Fibroblast of lung (primary cell): Measurements from ENCODE around the gene TRANK1. TPM values are rescaled to one million over a fixed set of nuclear protein-coding genes. Genes with fewer than 3 reads are reported as not detected.

Experiments used
- DNase-seq, 2 donors: peaks; one replicate each; pipeline versions ENCODE4 v3.0.0 to v3.0.0-alpha.2; 2010; ENCODE audit warnings: low read depth in 2 of 2
- H2AFZ ChIP-seq: 2 replicates; pipeline ENCODE4 v1.5.1; 2012; ENCODE audit warnings: low read length, control low read depth, inconsistent platforms
- H3K27ac ChIP-seq: 2 replicates; pipeline ENCODE4 v1.5.1; 2011; ENCODE audit warnings: low read length, control low read depth; ENCODE audit not compliant: insufficient read depth
- H3K27me3 ChIP-seq: 2 replicates; pipeline ENCODE4 v1.5.1; 2011; ENCODE audit warnings: mild to moderate bottlenecking, low read length; ENCODE audit not compliant: control insufficient read depth, insufficient read depth
- H3K36me3 ChIP-seq: 2 replicates; pipeline ENCODE4 v1.5.1; 2011; ENCODE audit warnings: low read length; ENCODE audit not compliant: control insufficient read depth, insufficient read depth
- H3K4me1 ChIP-seq: 2 replicates; pipeline ENCODE4 v1.5.1; 2011; ENCODE audit warnings: low read length; ENCODE audit not compliant: control insufficient read depth, insufficient read depth; ENCODE audit errors: extremely low read depth
- H3K4me2 ChIP-seq: 2 replicates; pipeline ENCODE4 v1.5.1; 2011; ENCODE audit warnings: low read length, control low read depth; ENCODE audit not compliant: insufficient read depth; ENCODE audit errors: extremely low read depth
- H3K4me3 ChIP-seq, 4 experiments: fragments of 200-600 bp in 1 of 4; sonication (generic) in 1 of 4; replicated peaks in 1 of 4; 2 replicates each; pipeline ENCODE4 v1.5.1; 2011 to 2016; ENCODE audit warnings: low read length in 4 of 4, low read depth in 3 of 4, mild to moderate bottlenecking in 3 of 4, control low read depth in 2 of 4, inconsistent platforms in 1 of 4, mixed read lengths in 1 of 4; ENCODE audit not compliant: insufficient read depth in 1 of 4; ENCODE audit errors: control extremely low read depth in 1 of 4
- H3K79me2 ChIP-seq: 2 replicates; pipeline ENCODE4 v1.5.1; 2012; ENCODE audit warnings: mild to moderate bottlenecking, low read length, inconsistent platforms; ENCODE audit not compliant: control insufficient read depth, insufficient read depth
- H3K9ac ChIP-seq: 2 replicates; pipeline ENCODE4 v1.5.1; 2011; ENCODE audit warnings: mild to moderate bottlenecking, low read length, control low read depth; ENCODE audit not compliant: insufficient read depth
- H3K9me3 ChIP-seq: 2 replicates; pipeline ENCODE4 v1.5.1; 2012; ENCODE audit warnings: low read depth, low read length; ENCODE audit not compliant: control insufficient read depth, insufficient read depth
- H4K20me1 ChIP-seq: 2 replicates; pipeline ENCODE4 v1.5.1; 2011; ENCODE audit warnings: low read length; ENCODE audit not compliant: control insufficient read depth, insufficient read depth; ENCODE audit errors: extremely low read depth
- CTCF ChIP-seq, 2 donors: IDR thresholded peaks in 1 of 2; conservative IDR thresholded peaks in 1 of 2; 1 replicate in 1 of 2; 2 replicates in 1 of 2; pipeline ENCODE4 v1.5.1; 2011 to 2012; ENCODE audit warnings: low read length in 2 of 2, control low read depth in 1 of 2, inconsistent platforms in 1 of 2, low read depth in 1 of 2, mild to moderate bottlenecking in 1 of 2
- EZH2 ChIP-seq: IDR thresholded peaks from 2 replicates; pipeline ENCODE4 v1.5.1; 2012; ENCODE audit warnings: low read length, control low read depth, mild to moderate bottlenecking; ENCODE audit errors: missing control alignments
- polyA plus RNA-seq, 2 donors: library from polyadenylated mRNA; depleted of rRNA in 1 of 2; stranded (reverse) in 1 of 2; unstranded in 1 of 2; fragments of >200 nt; gene quantifications; 2 replicates each; pipeline ENCODE4 v1.2.1, GENCODE V29; 2011 to 2012; ENCODE audit warnings: missing spikeins in 1 of 2
- total RNA-seq: library from RNA; depleted of rRNA; stranded (reverse); fragments of >200 nt; gene quantifications from 2 replicates; pipeline ENCODE4 v1.2.1, GENCODE V29; 2014

Gene TRANK1
- total and polyA plus RNA-seq, 2 donors (not counting 1 experiment from before 2014, with no cell fraction given): 9.1 to 28.6 TPM

DNA sequence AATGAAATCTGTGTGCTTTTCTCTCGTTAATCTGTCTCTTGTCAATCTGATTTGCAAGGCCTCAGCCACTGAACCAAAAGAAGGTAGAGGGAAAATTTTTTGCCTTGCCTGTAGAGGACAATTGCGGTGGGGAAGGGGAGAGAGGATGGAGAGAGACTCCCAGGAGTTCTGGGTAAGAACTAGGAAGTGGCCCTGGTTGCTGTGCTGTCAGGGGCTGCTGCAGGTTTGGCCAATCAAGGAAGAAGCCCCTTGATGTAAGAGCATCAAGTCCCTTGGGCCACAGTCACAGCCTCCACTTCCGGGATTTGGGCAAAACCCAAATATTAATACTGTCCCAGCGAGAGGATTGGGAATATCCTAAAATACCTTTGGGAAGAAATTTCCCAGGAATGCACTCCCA is 43.3 kb downstream of the TRANK1 start:
- no peaks in the 10 kb centered on the region for H3K27me3 ChIP-seq
- no peaks in the 10 kb centered on the region for H3K79me2 ChIP-seq
- TF ChIP-seq EZH2 (no peak), CTCF (conservative IDR thresholded peaks at IDR 0.05 in 1 of 2, IDR thresholded peaks at IDR 0.05 in 1 of 2; ENCODE audit: low read depth in 1 of 2, low read length in 2 of 2) (no peak)
- no peak overlapping the region for H3K27ac ChIP-seq
- H3K36me3 ChIP-seq: no peaks in the 10 kb centered on the region
- H3K9ac ChIP-seq: no peak overlapping the region
- H3K4me3 ChIP-seq: no peak overlapping the region
- no peak overlapping the region for H2AFZ ChIP-seq
- H3K9me3 ChIP-seq: no peaks in the 10 kb centered on the region
- no peak overlapping the region for H3K4me2 ChIP-seq
- H4K20me1 ChIP-seq: no peaks in the 10 kb centered on the region
- no peak for DNase-seq
- peaks cover 1% of the 10 kb centered on the region for H3K4me1 ChIP-seq

DNA sequence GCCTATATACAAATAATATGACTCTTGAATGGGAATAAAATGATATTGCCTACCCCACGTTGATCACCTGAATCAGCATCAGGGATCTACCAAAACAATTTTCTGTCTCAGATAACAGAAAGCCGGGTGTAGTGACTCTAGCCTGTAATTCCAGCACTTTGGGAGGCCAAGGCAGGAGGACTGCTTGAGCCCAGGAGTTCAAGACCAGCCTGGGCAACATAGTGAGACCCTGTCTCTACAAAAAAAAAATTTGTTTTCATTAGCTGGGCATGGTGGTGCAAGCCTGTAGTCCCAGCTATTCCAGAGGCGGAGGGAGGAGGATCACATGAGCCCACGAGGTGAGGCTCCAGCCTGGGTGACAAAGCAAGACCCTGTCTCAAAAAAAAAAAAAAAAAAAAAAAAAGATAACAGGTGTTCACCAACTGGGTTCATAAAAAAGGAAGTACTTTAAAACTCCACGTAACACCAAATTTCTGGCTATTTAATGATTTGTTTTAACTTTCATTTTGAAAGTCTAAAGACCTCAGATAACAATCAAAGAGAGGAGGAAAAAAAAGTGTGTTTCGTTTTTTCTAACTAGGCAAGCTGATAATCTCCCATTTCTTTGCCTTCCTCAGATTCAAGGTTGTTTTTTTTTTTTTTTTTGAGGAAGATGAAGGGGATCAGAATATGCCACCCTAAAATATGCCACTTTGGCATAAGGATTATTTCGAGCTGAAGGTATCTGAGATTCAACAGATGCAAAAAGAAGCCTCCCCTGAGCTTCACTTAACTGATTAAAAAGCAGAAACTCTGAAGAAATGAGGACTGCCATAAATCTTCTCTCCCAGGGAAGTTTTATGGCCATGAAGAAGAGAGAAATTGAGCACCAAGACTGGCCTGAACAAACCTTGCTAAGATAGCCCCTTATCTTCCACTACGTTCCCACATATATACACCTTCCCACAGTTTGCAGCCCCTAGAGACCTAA is 44.1 kb downstream of the TRANK1 start:
- TF ChIP-seq CTCF (conservative IDR thresholded peaks at IDR 0.05 in 1 of 2, IDR thresholded peaks at IDR 0.05 in 1 of 2; ENCODE audit: low read depth in 1 of 2, low read length in 2 of 2): no peak
- TF ChIP-seq EZH2: no peak
- Histone ChIP-seq H3K9ac (no peak overlapping the region), H3K27ac (no peak overlapping the region), H3K27me3 (no peaks in the 10 kb centered on the region), H3K4me2 (no peak overlapping the region), H3K4me1 (no peaks in the 10 kb centered on the region), H2AFZ (no peak overlapping the region), H3K36me3 (no peaks in the 10 kb centered on the region), H3K9me3 (no peaks in the 10 kb centered on the region), H4K20me1 (no peaks in the 10 kb centered on the region), H3K4me3 (no peak overlapping the region), H3K79me2 (no peaks in the 10 kb centered on the region)
- no peak for DNase-seq

DNA sequence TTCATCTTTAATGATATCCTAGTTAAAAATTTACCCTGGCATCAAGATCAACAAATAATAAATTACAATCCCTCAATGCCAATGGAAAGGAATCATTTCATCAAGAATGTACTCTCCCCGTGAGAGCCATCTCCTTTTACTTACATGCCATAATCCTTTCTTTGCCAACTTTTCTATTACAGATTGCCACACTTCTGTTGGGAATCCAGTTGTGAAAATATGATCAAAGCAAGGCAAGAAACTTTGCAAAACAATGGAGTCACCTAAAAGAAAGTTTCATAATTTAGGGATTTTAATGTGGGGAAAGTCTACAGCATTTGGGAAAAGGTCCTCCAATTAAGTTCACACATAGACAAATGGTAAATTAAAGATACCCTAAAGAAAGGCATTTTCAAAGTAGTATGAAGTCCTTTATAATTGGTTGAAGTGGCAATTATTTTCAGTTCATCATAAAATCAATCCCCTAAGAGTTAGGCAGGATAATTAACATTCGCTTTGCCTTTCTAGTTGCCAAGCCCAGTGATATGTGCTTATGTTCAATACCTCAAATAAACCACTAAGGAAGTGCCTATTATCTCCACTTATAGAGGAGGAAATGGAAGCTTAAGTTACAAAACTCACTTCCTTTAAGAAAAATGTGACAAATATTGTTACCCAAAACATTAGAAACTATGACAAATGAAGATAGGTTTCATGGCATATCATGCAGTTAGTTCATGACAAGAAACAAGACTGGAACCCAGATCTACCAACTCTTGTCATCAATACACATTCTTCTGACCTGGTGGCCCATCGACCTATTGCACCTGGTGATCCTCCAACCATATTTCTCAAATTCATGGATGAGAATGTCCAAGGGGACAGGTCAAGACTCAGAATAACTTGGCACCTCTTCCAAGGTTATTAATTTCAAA is 49.1 kb downstream of the TRANK1 start:
- no peaks in the 10 kb centered on the region for H3K27me3 ChIP-seq
- no peak for DNase-seq

More for the DNA sequence above, 49.1 kb downstream of the TRANK1 start:
- Histone ChIP-seq H3K27ac (no peak overlapping the region), H3K79me2 (no peaks in the 10 kb centered on the region), H3K4me2 (no peak overlapping the region), H3K9me3 (no peaks in the 10 kb centered on the region), H3K4me3 (no peak overlapping the region), H2AFZ (no peak overlapping the region), H3K36me3 (no peaks in the 10 kb centered on the region), H3K4me1 (no peaks in the 10 kb centered on the region), H3K9ac (no peak overlapping the region), H4K20me1 (no peaks in the 10 kb centered on the region)
- TF ChIP-seq CTCF (conservative IDR thresholded peaks at IDR 0.05 in 1 of 2, IDR thresholded peaks at IDR 0.05 in 1 of 2; ENCODE audit: low read depth in 1 of 2, low read length in 2 of 2): no peak
- TF ChIP-seq EZH2: no peak
